A549 (cell line): Measurements from ENCODE around the gene PTGER1.

ENCODE experiments used
- BHLHE40 ChIP-seq: IDR thresholded peaks from 2 replicates; pipeline ENCODE4 v1.6.1; 2012; ENCODE audit warnings: low read depth, low read length, inconsistent platforms
- HOXB13 ChIP-seq: fragments of 250-450 bp; sonication (Bioruptor Pico); IDR thresholded peaks from 2 replicates; pipeline ENCODE4 v1.5.0; 2020; ENCODE audit warnings: low read depth, mild to moderate bottlenecking, moderate library complexity
- JUN ChIP-seq, 2 experiments: fragments of >200 bp; sonication (Bioruptor Twin); formaldehyde crosslinking; IDR thresholded peaks; 2 replicates in 1 of 2; 3 replicates in 1 of 2; pipeline ENCODE4 v1.6.1; 2016 to 2017
- KDM1A ChIP-seq: fragments of 200-600 bp; sonication (generic); IDR thresholded peaks from 2 replicates; pipeline ENCODE4 v1.6.1; 2016; ENCODE audit warnings: low read depth, mild to moderate bottlenecking
- SREBF2 ChIP-seq: fragments of 450-650 bp; IDR thresholded peaks from 2 replicates; pipeline ENCODE4 v1.6.1; 2014; ENCODE audit warnings: mild to moderate bottlenecking, moderate library complexity
- ZC3H11A ChIP-seq: fragments of 450-650 bp; IDR thresholded peaks from 2 replicates; pipeline ENCODE4 v1.6.1; 2014; ENCODE audit warnings: antibody characterized with exemption, mild to moderate bottlenecking
- ZFP36 ChIP-seq: fragments of 450-650 bp; IDR thresholded peaks from 2 replicates; pipeline ENCODE4 v1.6.1; 2014; ENCODE audit warnings: borderline replicate concordance; ENCODE audit not compliant: partially characterized antibody
- TF ChIP-seq, protein P1 (sequence below): fragments of 150-350 bp; IDR thresholded peaks from 2 replicates; pipeline ENCODE4 v1.6.1; 2014; ENCODE audit warnings: low read depth, mild to moderate bottlenecking, low read length
- TF ChIP-seq, protein P2 (sequence below): fragments of >200 bp; sonication (Bioruptor Twin); formaldehyde crosslinking; IDR thresholded peaks from 3 replicates; pipeline ENCODE4 v1.5.1; 2016

DNA sequence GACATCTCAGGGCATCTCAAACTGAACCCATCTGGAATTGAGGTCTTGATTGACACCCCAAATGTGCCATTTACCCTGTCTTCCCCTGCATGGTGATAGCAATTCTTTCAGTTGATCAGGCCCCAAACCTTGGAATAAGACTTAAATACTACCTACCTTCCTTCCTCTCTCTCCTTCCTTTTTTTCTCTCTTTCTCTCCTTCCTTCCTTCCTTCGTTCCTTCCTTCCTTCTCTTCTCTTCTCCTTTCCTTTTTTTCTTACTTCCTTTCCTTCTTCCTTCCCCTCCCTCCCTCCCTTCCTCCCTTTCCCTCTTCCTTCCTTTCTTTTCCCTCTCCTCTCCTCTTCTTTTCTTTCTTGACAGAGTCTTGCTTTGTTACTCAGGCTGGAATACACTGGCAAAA is 28.1 kb upstream of the PTGER1 start:
- TF ChIP-seq ZC3H11A, result no peak
- TF ChIP-seq BHLHE40, result no peak
- TF ChIP-seq, protein P1, sequence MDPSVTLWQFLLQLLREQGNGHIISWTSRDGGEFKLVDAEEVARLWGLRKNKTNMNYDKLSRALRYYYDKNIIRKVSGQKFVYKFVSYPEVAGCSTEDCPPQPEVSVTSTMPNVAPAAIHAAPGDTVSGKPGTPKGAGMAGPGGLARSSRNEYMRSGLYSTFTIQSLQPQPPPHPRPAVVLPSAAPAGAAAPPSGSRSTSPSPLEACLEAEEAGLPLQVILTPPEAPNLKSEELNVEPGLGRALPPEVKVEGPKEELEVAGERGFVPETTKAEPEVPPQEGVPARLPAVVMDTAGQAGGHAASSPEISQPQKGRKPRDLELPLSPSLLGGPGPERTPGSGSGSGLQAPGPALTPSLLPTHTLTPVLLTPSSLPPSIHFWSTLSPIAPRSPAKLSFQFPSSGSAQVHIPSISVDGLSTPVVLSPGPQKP, result no peak
- no peak for TF ChIP-seq ZFP36
- no peak for TF ChIP-seq JUN (IDR thresholded peaks at IDR 0.05)
- no peak for TF ChIP-seq SREBF2
- TF ChIP-seq KDM1A, result no peak
- TF ChIP-seq, protein P2, sequence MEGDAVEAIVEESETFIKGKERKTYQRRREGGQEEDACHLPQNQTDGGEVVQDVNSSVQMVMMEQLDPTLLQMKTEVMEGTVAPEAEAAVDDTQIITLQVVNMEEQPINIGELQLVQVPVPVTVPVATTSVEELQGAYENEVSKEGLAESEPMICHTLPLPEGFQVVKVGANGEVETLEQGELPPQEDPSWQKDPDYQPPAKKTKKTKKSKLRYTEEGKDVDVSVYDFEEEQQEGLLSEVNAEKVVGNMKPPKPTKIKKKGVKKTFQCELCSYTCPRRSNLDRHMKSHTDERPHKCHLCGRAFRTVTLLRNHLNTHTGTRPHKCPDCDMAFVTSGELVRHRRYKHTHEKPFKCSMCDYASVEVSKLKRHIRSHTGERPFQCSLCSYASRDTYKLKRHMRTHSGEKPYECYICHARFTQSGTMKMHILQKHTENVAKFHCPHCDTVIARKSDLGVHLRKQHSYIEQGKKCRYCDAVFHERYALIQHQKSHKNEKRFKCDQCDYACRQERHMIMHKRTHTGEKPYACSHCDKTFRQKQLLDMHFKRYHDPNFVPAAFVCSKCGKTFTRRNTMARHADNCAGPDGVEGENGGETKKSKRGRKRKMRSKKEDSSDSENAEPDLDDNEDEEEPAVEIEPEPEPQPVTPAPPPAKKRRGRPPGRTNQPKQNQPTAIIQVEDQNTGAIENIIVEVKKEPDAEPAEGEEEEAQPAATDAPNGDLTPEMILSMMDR, result no peak
- no peak for TF ChIP-seq HOXB13 (CRISPR knock-in tag)
